Activated naive CD4-positive, alpha-beta T cell treated with anti-CD3 and anti-CD28 coated beads, Interleukin-2, amount 50 U/mL, for 16 hours (primary cell): Measurements from ENCODE around the gene SAP30BP.

ENCODE experiments used
- DNase-seq: peaks from one replicate; pipeline ENCODE4 v3.0.0-alpha.2; 2020

Gene SAP30BP

DNA sequence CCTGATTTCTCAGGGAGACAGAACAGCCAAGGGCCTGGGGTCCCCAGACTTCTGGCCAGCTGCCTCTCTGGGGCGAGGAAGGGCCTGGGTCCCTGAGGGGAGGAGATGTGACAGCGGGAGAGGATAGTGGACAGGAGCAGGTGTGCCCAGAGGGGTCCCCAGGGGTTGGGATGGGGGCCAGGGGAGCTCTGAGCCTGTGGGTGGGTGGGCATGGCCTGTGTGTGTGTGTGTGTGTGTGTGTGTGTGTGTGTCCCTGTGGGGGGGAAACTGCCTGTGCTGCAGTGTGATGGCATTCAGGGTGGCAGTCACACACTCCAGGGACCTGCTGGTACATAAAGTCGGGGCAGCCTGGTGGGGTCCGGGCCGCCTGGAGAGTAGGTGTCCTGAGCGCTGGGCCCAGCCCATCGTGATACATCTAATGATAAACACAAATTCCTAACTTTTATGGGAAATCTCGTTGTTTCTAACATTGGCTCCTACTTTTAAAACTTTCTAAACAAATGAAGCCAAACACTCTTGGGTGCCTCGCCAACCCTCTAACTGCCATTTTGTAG lies 55.5 kb downstream of the SAP30BP start:
- no peak for DNase-seq

DNA sequence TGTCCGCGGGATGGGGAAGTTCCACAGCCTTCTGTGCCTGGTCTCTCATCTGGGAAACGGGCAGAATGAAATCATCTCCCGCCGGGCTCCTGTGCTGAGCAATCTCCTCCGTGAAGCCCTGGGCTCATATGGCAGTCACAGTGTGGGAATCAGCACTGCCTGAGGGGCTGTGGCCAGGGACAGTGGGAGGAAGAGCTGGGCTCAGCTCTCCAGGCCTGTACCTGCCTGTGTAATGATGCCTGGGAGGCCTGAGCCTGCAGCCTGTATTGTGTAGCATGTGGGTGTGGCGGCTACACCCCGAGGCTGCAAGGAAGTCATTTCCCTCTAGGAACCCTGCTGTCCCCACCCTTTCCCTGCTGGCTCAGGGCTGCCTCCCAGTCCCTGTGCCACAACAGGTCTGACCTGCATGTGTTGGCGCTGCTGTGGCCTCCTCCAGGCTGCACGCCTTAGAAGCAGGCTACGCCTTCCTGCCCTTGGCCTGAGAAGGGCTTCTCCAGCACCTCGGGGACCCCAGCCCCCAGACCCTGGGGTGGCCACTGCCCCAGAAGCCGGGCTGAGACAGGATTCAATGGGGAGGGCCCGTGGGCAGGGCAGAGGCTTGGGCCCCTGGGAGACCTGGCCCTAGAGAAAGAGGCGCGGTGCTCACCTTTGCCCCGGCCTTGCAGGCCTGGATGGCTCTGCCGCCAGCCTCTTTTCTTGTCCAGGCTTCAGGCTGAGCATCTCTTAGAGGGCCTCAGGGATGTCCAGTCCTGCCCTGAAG lies 56.2 kb downstream of the SAP30BP start:
- DNase-seq = no peak

DNA sequence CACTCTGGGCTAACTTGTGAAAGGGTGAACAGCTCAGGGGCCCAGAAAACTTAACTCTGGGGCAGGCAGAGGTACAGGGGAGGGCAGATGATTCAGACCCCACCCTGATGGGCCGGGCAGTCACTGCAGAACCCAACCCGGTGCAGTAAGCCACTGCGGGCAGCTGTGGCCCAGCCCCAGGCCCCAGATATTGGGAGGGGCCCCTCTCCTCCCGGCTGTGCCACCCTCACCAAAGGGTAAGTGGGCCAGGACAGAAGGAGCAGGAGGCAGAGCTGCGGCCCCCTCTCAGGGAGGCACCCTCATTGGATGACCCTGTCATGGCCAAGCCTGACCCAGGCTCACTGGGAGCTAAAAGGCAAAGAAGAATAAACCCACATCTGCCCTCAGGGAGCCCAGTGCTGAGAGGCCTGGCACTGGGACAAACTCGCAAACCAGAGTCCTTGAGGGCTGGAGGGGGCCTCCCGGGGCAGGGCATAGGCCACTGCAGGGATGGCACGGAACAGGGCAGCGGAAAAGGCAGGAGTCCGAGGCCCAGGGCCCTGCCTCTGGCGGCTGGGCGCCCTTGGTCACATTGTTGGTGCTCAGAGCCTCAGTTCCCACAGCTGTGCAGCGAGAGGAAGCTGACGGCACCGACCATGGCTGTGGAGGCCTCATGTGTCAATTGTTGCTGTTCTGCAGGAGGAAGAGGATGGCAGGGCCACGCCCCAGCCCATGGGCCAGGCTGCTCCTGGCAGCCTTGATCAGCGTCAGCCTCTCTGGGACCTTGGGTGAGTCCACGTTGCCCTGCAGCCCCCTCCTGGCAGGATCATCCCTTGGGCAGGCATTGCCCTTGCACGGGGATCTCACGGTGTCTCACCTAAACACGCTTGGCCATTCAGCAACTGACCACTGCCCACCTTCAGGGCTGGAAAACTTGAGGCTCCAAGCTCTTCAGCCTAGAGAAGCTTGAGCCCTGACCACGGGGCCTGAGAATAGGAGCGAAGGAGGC lies 57.2 kb downstream of the SAP30BP start:
- no peak for DNase-seq

DNA sequence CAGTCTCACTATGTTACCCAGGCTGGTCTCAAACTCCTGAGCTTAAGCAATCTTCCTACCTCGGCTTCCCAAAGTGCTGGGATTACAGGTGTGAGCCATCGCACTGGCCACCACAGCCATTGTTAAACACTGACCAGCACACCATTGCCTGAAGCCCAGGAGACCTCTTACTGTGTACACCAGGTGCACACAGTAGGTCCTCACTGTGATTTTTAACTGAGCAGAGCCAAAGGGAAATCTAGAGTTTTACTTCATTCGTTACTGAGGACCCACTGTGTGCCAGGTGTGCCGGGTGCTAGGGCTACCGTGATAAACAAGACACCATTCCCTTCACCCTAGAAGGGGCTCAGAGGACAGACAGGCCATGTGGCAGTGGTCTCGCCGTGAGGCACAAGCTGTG lies 58.4 kb downstream of the SAP30BP start:
- DNase-seq = no peak

DNA sequence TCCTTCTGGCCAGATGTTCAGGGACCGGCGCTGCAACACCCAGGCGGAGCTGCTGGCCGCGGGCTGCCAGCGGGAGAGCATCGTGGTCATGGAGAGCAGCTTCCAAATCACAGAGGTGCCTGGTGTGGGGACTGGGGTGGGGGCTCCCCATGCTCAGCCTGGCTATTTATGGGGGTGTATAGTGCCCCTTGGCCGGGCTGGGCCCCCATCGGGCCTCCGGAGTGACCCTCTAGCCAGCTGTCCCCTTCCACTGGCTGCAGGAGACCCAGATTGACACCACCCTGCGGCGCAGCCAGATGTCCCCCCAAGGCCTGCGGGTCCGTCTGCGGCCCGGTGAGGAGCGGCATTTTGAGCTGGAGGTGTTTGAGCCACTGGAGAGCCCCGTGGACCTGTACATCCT lies 60.3 kb downstream of the SAP30BP start:
- DNase-seq = no peak

DNA sequence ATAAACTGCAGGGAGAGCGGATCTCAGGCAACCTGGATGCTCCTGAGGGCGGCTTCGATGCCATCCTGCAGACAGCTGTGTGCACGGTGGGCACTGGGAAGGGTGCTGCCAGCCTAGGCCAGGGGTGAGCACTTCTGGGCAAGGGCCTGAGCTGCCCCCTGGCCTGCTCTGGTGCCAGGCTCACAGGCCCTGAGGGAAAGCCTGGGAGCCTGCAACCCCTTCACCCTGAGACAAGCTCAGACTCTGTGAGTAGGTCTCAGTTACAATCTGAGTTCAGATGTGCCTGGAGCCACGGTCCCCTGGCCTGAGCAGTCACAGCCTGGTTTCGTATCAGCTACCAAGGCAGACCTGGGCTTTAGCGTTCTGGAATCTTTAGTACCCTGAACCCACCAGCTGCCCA lies 62.2 kb downstream of the SAP30BP start:
- no peak for DNase-seq

DNA sequence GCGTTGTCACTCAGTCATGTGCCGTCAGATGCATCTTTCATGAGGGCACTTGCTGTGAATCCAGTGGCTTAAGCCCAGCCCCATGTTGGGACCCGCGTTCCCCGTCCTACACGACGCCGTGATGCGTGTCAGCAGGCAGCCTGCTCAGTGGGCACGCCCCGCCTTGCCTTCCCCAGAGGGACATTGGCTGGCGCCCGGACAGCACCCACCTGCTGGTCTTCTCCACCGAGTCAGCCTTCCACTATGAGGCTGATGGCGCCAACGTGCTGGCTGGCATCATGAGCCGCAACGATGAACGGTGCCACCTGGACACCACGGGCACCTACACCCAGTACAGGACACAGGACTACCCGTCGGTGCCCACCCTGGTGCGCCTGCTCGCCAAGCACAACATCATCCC lies 62.9 kb downstream of the SAP30BP start:
- no peak for DNase-seq

DNA sequence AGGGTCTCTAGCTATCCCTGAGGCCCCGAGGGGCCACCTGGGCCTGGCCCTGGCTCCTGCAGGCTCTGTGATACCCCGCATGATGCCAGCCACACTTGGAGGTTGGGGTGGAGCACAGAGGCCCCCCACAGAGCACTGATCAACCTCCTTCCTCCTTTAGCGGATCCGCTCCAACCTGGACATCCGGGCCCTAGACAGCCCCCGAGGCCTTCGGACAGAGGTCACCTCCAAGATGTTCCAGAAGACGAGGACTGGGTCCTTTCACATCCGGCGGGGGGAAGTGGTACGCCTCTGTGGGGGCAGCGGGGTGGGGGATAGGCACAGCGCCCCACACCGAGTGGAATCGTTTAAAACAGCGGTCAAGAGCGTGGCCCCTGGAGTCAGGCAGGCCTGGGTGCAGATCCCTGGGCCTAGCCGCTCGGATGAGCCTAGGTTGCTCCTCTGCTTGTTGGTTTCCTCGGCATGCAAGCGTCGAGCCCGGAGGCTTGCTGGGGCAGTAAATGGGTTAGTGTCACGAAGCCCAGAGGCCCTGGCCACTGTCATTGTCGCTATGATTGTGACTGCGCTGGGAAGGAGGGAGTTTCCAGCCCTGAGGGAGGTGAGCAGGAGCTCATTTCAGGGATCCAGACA lies 64.1 kb downstream of the SAP30BP start:
- no peak for DNase-seq

DNA sequence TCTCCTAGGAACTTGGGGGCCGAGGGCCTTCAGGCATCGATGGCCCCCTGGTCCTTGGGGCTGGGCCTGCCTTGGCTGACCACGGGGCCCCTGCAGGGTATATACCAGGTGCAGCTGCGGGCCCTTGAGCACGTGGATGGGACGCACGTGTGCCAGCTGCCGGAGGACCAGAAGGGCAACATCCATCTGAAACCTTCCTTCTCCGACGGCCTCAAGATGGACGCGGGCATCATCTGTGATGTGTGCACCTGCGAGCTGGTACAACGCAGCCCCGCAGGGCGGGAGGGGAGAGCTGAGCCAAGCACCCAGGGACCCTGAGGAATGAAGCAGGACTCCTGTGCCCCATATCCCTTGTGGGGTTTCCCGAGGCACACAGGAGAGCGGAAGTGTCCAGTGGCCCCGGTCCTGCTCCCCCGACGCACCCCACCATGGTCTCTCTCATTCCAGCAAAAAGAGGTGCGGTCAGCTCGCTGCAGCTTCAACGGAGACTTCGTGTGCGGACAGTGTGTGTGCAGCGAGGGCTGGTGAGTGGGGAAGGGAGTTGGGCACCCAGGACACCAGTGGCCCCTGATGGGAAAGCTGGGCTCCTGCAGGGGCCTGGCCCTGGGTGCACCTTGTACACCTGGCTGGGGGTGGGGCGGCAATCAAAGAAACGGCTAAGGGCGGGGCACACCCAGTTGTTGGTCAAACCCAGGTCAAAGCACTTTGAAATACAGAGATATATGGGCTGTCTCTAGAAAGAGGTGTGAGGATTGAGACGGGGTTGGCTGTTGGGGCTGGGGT lies 64.8 kb downstream of the SAP30BP start:
- no peak for DNase-seq

DNA sequence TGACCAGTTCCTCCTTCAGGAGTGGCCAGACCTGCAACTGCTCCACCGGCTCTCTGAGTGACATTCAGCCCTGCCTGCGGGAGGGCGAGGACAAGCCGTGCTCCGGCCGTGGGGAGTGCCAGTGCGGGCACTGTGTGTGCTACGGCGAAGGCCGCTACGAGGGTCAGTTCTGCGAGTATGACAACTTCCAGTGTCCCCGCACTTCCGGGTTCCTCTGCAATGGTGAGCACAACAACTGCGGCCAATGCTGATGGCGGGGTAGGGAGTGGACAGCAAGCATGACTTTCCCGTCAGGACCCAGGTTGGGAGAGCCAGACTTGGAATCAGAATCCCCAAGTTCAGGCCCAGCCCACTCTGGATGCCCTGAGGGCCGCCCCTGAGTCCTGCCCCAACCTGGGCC lies 66.3 kb downstream of the SAP30BP start:
- DNase-seq = no peak

DNA sequence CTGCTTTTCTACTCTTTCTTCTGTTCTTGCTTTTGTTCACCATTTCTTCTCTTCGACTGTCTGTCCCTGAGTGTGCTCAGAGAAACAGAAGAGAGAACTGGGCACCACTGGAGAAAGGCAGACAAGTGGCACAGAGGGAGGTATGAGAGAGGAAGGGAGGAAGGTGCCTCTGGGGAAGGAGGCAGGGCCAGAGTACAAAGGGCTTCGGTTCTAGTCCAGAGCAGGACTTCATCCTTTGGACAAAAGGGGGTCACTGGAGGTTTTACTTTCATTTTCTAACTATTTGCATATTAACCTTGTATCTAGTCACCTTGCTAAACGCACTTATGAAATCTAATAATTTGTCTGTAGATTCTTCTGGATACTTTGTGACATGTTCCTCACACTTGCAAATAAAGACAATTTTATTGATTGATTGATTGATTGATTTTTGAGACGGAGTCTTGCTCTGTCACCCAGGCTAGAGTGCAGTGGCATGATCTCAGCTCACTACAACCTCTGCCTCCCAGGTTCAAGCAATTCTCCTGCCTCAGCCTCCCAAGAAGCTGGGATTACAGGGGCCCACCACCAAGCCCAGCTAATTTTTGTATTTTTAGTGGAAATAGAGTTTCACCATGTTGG lies 67.6 kb downstream of the SAP30BP start:
- no peak for DNase-seq

DNA sequence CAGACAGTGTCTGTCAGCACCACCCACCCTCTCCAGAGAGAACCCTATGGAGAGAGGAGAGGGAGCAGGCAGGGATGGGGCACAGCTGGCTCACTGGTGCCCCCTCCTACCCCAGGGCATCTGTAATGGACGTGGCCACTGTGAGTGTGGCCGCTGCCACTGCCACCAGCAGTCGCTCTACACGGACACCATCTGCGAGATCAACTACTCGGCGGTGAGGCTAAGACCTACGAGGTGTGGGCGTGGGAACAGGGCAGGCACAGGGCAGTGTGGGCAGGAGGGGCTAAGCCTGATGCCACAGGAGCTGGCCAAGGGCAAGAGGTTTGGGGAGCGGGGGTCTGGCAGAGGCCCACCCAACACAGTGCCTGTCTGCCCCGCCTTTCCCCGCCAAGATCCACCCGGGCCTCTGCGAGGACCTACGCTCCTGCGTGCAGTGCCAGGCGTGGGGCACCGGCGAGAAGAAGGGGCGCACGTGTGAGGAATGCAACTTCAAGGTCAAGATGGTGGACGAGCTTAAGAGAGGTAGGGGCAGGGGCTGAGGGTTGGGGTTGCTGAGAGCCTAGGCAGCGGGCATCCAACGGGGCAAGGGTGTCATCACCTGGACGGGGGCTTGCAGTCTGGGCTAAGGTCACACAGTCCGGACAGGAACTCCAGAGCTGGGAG lies 69.2 kb downstream of the SAP30BP start:
- no peak for DNase-seq

DNA sequence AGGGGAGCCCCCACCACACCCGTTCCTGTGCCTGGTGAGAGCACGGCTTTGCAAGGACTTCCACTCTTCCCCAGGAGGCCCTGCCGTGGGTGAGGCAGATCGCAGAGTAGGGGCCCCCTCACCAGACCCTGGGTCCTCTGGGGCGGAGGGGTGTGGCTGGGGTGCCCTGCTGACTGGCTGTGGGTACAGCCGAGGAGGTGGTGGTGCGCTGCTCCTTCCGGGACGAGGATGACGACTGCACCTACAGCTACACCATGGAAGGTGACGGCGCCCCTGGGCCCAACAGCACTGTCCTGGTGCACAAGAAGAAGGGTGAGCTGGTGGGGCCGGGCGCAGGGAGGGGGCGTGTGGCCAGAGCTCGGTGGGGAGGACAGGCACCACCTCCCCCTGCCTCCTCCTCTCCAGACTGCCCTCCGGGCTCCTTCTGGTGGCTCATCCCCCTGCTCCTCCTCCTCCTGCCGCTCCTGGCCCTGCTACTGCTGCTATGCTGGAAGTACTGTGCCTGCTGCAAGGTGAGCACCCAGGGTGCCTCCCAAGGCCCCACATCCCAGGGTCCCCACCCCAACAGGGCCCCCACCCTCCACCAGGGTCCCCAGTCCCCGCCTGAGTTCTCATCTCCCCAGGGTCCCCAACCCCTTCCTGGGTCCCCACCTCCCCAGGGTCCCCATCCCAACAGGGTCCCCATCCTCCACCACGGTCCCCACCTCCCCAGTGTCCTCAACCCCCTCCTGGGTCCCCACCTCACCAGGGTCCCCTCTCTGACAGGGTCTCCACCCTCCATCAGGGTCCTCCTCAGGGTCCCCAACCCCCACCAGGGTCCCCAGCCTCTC lies 70.2 kb downstream of the SAP30BP start:
- no peak for DNase-seq

DNA sequence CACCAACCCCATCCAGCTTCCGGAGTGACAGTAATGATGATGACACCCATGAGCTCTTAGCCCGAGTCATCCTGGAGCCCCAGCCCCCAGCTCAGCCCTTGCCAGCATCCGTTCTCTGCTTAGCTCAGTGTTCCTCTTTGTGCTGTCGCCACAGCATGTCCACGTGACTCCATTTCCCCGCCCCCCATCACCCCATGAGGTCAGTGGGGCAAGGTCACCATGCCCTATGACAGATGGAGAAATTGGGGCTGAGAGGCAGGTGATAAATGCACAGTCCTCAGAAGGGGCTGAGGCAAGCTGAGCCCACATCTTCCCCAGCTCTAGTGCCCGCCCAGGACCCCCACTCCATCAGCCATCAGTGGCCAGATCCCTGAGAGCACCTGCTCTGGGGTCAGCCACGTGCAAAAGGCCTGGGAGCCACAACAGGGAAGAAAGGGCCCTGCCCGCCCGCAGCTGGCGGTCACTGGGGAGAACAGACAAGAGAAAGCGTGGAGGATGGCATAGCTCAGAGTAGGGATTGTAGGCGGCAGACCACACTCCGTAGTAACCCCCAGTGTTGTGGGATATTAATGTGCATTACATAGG lies 71.2 kb downstream of the SAP30BP start:
- DNase-seq = no peak

DNA sequence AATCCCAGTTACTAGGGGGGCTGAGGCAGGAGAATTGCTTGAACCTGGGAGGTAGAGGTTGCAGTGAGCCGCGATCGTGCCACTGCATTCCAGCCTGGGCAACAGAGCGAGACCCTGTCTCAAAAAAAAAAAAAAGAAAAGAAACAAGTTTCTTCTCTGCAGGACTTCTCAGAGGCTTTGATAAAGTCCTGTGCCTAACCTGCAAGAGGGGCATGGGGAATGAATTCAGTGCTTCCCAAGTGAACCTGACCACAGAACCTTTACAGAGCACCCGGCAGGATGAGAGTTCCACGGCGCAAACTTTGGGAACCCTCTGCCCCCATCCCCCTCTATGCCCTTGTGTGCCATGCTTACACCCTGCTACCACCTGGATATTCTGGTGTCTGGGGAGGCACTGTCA lies 72.0 kb downstream of the SAP30BP start:
- no peak for DNase-seq

DNA sequence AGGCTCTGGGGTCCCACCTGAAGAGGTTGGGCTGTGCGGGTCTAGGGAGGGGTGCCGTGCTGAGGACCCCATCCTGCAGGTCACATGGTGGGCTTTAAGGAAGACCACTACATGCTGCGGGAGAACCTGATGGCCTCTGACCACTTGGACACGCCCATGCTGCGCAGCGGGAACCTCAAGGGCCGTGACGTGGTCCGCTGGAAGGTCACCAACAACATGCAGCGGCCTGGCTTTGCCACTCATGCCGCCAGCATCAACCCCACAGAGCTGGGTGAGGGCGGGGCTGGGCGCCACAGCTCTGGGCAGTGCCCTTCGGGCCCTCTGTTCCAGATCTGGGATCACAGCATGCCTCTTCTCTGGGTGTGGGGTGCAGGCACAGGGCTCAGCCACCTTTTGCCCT lies 72.7 kb downstream of the SAP30BP start:
- DNase-seq = no peak

DNA sequence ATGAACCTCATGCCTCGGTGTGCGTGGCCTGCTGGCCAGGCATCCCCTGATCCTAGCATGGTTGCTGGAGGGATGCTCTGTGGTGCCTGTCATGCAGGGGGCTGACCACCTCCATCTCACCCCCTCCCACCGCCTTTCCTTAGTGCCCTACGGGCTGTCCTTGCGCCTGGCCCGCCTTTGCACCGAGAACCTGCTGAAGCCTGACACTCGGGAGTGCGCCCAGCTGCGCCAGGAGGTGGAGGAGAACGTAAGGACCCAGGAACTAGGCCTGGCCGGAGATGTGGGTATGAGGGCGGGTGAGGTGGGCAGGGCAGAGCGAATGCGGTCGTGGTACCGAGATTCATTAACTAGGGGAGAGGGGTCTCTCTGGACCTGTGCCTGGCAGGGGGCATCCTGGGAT lies 73.1 kb downstream of the SAP30BP start:
- no peak for DNase-seq

DNA sequence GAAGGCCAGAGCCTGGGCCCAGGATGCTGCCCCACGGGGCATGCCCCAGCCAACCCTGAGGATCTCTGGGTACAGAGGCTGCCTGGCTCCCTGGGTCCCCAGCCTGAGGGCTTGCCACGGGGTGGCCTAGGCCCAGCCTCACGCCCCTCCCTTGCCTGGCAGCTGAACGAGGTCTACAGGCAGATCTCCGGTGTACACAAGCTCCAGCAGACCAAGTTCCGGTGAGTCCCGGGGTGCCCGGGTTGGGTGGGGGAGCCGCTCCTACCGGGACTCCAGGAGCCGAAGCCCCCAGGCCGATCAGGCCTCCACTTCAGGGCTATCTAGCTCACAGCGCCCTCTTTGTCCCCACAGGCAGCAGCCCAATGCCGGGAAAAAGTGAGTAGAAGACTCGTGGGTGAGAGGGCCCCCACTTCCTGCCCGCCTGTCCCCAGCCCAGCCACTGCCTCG lies 73.5 kb downstream of the SAP30BP start:
- no peak for DNase-seq

DNA sequence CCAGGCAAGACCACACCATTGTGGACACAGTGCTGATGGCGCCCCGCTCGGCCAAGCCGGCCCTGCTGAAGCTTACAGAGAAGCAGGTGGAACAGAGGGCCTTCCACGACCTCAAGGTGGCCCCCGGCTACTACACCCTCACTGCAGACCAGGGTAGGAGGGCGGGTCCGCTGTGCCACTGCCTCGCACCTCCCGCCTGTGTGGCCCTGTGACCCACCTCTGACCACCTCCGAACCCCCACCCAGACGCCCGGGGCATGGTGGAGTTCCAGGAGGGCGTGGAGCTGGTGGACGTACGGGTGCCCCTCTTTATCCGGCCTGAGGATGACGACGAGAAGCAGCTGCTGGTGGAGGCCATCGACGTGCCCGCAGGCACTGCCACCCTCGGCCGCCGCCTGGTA lies 75.2 kb downstream of the SAP30BP start:
- DNase-seq = no peak

DNA sequence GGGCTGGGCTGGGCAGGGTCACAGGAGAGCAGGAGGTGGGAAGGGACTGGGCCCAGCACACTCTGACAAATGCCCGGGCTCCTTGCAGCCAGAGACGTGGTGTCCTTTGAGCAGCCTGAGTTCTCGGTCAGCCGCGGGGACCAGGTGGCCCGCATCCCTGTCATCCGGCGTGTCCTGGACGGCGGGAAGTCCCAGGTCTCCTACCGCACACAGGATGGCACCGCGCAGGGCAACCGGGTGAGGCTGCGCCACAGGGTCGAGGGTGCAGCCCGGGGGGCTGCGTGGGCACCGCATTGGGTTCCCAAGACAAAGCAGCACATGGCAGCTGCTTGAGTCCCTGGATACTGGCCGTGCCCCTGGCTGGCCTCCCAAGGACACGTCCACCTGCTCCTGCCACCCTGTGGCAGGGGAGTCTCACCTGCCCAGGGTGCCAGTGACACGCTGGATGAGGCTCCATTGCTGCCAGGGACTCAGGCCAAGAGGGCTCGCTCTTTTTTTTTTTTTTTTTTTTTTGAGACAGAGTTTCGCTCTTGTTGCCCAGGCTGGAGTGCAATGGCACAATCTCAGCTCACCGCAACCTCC lies 76.6 kb downstream of the SAP30BP start:
- DNase-seq = peak; percentile 7
